Measurements from ENCODE around the gene ASAP2. TPM values are rescaled to one million over a fixed set of nuclear protein-coding genes. Genes with fewer than 3 reads are reported as not detected.
A peak's percentile ranks its signal among the peaks of the same experiment; 100 is the strongest.

ASAP2 gene
- total RNA-seq, 1 experiment from 2014 or later: 14.3 TPM

DNA sequence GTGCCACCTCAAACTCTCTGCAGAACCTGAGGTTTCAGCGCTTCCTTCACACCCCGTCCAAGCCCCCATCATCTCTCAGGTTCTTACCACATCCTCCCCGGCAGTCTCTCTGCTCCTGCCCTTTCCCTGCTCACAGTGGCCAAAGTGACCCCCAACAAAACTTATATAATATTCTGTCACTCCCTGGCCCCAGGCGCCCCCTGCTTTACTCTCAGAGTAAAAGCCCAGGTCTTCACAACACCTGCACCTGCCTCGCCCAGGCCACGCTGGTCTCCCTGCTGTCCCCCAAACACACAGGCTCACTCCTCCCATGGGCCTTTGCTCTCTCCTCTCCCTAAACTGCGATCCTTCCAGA lies 210.3 kb downstream of the ASAP2 start:
- DNase-seq (ENCODE audit: low spot score): peak; percentile 30
- Mint-ChIP-seq H3K27ac (peak overlapping the region; percentile 69), H3K4me3 (no peak overlapping the region), H3K4me1 (peaks cover 4% of the 10 kb centered on the region), H3K9me3 (no peaks in the 10 kb centered on the region), H3K36me3 (peaks cover 4% of the 10 kb centered on the region), H3K27me3 (ENCODE audit: low read depth) (peaks cover 4% of the 10 kb centered on the region; the same call in 1 of the 2 replicates)
- peak; percentile 80 for ATAC-seq
- no peak for TF ChIP-seq ZNF416 (CRISPR knock-in tag; IDR thresholded peaks at IDR 0.05)
- no peak for TF ChIP-seq ZNF263 (CRISPR knock-in tag; IDR thresholded peaks at IDR 0.05; ENCODE audit: low read depth)
- no peak for TF ChIP-seq ZNF317 (CRISPR knock-in tag; IDR thresholded peaks at IDR 0.05; ENCODE audit: borderline replicate concordance, low read depth)
- no peak for TF ChIP-seq CREM (CRISPR knock-in tag; IDR thresholded peaks at IDR 0.05)
- TF ChIP-seq, protein P1, sequence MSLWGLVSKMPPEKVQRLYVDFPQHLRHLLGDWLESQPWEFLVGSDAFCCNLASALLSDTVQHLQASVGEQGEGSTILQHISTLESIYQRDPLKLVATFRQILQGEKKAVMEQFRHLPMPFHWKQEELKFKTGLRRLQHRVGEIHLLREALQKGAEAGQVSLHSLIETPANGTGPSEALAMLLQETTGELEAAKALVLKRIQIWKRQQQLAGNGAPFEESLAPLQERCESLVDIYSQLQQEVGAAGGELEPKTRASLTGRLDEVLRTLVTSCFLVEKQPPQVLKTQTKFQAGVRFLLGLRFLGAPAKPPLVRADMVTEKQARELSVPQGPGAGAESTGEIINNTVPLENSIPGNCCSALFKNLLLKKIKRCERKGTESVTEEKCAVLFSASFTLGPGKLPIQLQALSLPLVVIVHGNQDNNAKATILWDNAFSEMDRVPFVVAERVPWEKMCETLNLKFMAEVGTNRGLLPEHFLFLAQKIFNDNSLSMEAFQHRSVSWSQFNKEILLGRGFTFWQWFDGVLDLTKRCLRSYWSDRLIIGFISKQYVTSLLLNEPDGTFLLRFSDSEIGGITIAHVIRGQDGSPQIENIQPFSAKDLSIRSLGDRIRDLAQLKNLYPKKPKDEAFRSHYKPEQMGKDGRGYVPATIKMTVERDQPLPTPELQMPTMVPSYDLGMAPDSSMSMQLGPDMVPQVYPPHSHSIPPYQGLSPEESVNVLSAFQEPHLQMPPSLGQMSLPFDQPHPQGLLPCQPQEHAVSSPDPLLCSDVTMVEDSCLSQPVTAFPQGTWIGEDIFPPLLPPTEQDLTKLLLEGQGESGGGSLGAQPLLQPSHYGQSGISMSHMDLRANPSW (CRISPR knock-in tag; conservative IDR thresholded peaks at IDR 0.05; ENCODE audit: low read depth): no peak
- TF ChIP-seq, protein P2, sequence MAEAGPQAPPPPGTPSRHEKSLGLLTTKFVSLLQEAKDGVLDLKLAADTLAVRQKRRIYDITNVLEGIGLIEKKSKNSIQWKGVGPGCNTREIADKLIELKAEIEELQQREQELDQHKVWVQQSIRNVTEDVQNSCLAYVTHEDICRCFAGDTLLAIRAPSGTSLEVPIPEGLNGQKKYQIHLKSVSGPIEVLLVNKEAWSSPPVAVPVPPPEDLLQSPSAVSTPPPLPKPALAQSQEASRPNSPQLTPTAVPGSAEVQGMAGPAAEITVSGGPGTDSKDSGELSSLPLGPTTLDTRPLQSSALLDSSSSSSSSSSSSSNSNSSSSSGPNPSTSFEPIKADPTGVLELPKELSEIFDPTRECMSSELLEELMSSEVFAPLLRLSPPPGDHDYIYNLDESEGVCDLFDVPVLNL (CRISPR knock-in tag; IDR thresholded peaks at IDR 0.05; ENCODE audit: borderline replicate concordance, low read depth): no peak
- no peak for TF ChIP-seq ZNF671 (CRISPR knock-in tag; IDR thresholded peaks at IDR 0.05)
- TF ChIP-seq, protein P3, sequence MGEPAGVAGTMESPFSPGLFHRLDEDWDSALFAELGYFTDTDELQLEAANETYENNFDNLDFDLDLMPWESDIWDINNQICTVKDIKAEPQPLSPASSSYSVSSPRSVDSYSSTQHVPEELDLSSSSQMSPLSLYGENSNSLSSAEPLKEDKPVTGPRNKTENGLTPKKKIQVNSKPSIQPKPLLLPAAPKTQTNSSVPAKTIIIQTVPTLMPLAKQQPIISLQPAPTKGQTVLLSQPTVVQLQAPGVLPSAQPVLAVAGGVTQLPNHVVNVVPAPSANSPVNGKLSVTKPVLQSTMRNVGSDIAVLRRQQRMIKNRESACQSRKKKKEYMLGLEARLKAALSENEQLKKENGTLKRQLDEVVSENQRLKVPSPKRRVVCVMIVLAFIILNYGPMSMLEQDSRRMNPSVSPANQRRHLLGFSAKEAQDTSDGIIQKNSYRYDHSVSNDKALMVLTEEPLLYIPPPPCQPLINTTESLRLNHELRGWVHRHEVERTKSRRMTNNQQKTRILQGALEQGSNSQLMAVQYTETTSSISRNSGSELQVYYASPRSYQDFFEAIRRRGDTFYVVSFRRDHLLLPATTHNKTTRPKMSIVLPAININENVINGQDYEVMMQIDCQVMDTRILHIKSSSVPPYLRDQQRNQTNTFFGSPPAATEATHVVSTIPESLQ (CRISPR knock-in tag; IDR thresholded peaks at IDR 0.05): no peak
- TF ChIP-seq SMAD4 (CRISPR knock-in tag; IDR thresholded peaks at IDR 0.05): no peak
- TF ChIP-seq, protein P4, sequence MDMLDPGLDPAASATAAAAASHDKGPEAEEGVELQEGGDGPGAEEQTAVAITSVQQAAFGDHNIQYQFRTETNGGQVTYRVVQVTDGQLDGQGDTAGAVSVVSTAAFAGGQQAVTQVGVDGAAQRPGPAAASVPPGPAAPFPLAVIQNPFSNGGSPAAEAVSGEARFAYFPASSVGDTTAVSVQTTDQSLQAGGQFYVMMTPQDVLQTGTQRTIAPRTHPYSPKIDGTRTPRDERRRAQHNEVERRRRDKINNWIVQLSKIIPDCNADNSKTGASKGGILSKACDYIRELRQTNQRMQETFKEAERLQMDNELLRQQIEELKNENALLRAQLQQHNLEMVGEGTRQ (CRISPR knock-in tag; IDR thresholded peaks at IDR 0.05): no peak
- no peak for TF ChIP-seq EMX1 (CRISPR knock-in tag; IDR thresholded peaks at IDR 0.05)
- TF ChIP-seq OVOL2 (CRISPR knock-in tag; IDR thresholded peaks at IDR 0.05; ENCODE audit: borderline replicate concordance): no peak
- TF ChIP-seq, protein P5, sequence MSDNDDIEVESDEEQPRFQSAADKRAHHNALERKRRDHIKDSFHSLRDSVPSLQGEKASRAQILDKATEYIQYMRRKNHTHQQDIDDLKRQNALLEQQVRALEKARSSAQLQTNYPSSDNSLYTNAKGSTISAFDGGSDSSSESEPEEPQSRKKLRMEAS (CRISPR knock-in tag; IDR thresholded peaks at IDR 0.05): no peak
- TF ChIP-seq, protein P6, sequence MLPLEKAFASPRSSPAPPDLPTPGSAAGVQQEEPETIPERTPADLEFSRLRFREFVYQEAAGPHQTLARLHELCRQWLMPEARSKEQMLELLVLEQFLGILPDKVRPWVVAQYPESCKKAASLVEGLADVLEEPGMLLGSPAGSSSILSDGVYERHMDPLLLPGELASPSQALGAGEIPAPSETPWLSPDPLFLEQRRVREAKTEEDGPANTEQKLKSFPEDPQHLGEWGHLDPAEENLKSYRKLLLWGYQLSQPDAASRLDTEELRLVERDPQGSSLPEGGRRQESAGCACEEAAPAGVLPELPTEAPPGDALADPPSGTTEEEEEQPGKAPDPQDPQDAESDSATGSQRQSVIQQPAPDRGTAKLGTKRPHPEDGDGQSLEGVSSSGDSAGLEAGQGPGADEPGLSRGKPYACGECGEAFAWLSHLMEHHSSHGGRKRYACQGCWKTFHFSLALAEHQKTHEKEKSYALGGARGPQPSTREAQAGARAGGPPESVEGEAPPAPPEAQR (CRISPR knock-in tag; IDR thresholded peaks at IDR 0.05): no peak
- TF ChIP-seq KAT7 (CRISPR knock-in tag; IDR thresholded peaks at IDR 0.05; ENCODE audit: borderline replicate concordance): no peak
- TF ChIP-seq, protein P7, sequence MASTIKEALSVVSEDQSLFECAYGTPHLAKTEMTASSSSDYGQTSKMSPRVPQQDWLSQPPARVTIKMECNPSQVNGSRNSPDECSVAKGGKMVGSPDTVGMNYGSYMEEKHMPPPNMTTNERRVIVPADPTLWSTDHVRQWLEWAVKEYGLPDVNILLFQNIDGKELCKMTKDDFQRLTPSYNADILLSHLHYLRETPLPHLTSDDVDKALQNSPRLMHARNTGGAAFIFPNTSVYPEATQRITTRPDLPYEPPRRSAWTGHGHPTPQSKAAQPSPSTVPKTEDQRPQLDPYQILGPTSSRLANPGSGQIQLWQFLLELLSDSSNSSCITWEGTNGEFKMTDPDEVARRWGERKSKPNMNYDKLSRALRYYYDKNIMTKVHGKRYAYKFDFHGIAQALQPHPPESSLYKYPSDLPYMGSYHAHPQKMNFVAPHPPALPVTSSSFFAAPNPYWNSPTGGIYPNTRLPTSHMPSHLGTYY (CRISPR knock-in tag; IDR thresholded peaks at IDR 0.05): no peak
- TF ChIP-seq, protein P8, sequence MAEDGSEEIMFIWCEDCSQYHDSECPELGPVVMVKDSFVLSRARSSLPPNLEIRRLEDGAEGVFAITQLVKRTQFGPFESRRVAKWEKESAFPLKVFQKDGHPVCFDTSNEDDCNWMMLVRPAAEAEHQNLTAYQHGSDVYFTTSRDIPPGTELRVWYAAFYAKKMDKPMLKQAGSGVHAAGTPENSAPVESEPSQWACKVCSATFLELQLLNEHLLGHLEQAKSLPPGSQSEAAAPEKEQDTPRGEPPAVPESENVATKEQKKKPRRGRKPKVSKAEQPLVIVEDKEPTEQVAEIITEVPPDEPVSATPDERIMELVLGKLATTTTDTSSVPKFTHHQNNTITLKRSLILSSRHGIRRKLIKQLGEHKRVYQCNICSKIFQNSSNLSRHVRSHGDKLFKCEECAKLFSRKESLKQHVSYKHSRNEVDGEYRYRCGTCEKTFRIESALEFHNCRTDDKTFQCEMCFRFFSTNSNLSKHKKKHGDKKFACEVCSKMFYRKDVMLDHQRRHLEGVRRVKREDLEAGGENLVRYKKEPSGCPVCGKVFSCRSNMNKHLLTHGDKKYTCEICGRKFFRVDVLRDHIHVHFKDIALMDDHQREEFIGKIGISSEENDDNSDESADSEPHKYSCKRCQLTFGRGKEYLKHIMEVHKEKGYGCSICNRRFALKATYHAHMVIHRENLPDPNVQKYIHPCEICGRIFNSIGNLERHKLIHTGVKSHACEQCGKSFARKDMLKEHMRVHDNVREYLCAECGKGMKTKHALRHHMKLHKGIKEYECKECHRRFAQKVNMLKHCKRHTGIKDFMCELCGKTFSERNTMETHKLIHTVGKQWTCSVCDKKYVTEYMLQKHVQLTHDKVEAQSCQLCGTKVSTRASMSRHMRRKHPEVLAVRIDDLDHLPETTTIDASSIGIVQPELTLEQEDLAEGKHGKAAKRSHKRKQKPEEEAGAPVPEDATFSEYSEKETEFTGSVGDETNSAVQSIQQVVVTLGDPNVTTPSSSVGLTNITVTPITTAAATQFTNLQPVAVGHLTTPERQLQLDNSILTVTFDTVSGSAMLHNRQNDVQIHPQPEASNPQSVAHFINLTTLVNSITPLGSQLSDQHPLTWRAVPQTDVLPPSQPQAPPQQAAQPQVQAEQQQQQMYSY (CRISPR knock-in tag; IDR thresholded peaks at IDR 0.05): no peak
- no peak for TF ChIP-seq IRF2 (CRISPR knock-in tag; IDR thresholded peaks at IDR 0.05; ENCODE audit: borderline replicate concordance, low read depth)
- no peak for TF ChIP-seq ZNF396 (CRISPR knock-in tag; IDR thresholded peaks at IDR 0.05; ENCODE audit: borderline replicate concordance)
- ChIA-PET POLR2A (no interaction called here), CTCF (interaction anchor here (1.3 kb wide), 1 partner anchor 277 kb away, joined by 3 read pairs; no protein-coding TSS in a partner anchor)

Measured in WTC11 (cell line).